ENCODE data around the gene KCNJ2.

KCNJ2 gene
- long read RNA-seq, result 0 reads

GRCh38 chr17:70168977-70169708 is at the start of gene KCNJ2:
Gene KCNJ2, plus strand, starts transcription at chr17:70169532. Its CDS starts 5,508 bp downstream, at chr17:70175040.
- Histone ChIP-seq H3K4me3 (replicated peaks; ENCODE audit: insufficient read depth, low read length) (peak within 1 kb of the TSS; percentile 79), H3K27me3 (ENCODE audit: insufficient read depth, poor library complexity, severe bottlenecking) (no peaks in the 10 kb centered on the region), H3K27ac (replicated peaks) (peak within 1 kb of the TSS; percentile 74)
- TF ChIP-seq CTCF (IDR thresholded peaks at IDR 0.05; ENCODE audit: insufficient read depth, low read length), result no peak
- TF ChIP-seq POLR2AphosphoS5 (IDR thresholded peaks at IDR 0.05; ENCODE audit: low read depth), result peak; percentile 92
- TF ChIP-seq GABPA (IDR thresholded peaks at IDR 0.05; ENCODE audit: low read depth), result peak; percentile 31; the same call in 1 of the 2 replicates
- peak; percentile 64; the same call in 1 of the 2 replicates for TF ChIP-seq SPI1 (IDR thresholded peaks at IDR 0.05; ENCODE audit: borderline replicate concordance, low read depth)
- peak; percentile 41 for TF ChIP-seq REST (IDR thresholded peaks at IDR 0.05; ENCODE audit: insufficient replicate concordance, low read depth)
- DNase-seq (ENCODE audit: low read depth in 1 of 2, low spot score in 1 of 2), result peak; percentile 70 to 95

- H3K27ac ChIP-seq (replicated peaks), result no peak overlapping the region
- no peak overlapping the region for H3K4me3 ChIP-seq (replicated peaks; ENCODE audit: insufficient read depth, low read length)
- DNase-seq (ENCODE audit: low read depth in 1 of 2, low spot score in 1 of 2), result no peak
Observed at GRCh38 chr17:70119545-70119944, 49.8 kb upstream of the KCNJ2 start.

More at GRCh38 chr17:70119545-70119944, 49.8 kb upstream of the KCNJ2 start:
- no peaks in the 10 kb centered on the region for H3K27me3 ChIP-seq (ENCODE audit: insufficient read depth, poor library complexity, severe bottlenecking)
- no peak for TF ChIP-seq GABPA (IDR thresholded peaks at IDR 0.05; ENCODE audit: low read depth)
- TF ChIP-seq CTCF (IDR thresholded peaks at IDR 0.05; ENCODE audit: insufficient read depth, low read length), result no peak
- no peak for TF ChIP-seq SPI1 (IDR thresholded peaks at IDR 0.05; ENCODE audit: borderline replicate concordance, low read depth)
- no peak for TF ChIP-seq POLR2AphosphoS5 (IDR thresholded peaks at IDR 0.05; ENCODE audit: low read depth)
- TF ChIP-seq REST (IDR thresholded peaks at IDR 0.05; ENCODE audit: insufficient replicate concordance, low read depth), result no peak
